ENCODE measurements around the gene ORM1. TPM values are rescaled to one million over a fixed set of nuclear protein-coding genes. Genes with fewer than 3 reads are reported as not detected.
"Not testable (repeated sequence)": the region's sequence is repeated elsewhere in the genome, so short reads cannot be mapped to it uniquely, and the experiment has no call there.

ORM1 gene
- not detected for polyA plus RNA-seq (2013, experiment 1 of 2)
- not detected for polyA plus RNA-seq (2013, experiment 2 of 2)

DNA sequence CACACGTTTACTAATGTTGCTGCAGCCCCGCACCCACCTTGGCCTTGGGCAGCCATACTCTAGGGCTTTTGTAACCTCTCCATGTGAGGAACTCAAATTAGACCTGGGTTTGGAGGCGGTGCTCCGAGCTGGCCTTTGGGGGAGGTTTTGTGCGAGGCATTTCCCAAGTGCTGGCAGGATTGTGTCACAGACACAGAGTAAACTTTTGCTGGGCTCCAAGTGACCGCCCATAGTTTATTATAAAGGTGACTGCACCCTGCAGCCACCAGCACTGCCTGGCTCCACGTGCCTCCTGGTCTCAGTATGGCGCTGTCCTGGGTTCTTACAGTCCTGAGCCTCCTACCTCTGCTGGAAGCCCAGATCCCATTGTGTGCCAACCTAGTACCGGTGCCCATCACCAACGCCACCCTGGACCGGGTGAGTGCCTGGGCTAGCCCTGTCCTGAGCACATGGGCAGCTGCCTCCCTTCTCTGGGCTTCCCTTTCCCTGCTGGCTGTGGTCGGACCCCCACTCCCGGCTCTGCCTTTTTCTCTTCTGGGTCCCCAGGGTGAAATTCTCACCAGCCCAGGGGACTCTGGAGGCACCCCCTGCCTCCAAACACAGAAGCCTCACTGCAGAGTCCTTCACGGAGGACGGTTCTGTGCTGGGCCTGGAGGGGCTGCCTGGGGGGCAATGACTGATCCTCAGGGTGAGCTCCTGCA, at the start of gene ORM1:
ORM1 (plus strand) TSS at position 268 of the 701 bp plus-strand sequence; CDS start at position 304, 36 bp downstream.
- H3K27ac ChIP-seq (ENCODE audit: low read depth, low read length, severe bottlenecking); H3K4me1 ChIP-seq (ENCODE audit: control insufficient read depth, insufficient read depth, low read length, poor library complexity, severe bottlenecking); H3K36me3 ChIP-seq (ENCODE audit: control insufficient read depth, insufficient read depth, low read length); H3K4me3 ChIP-seq (ENCODE audit: extremely low read depth, insufficient read depth, low read length, poor library complexity, severe bottlenecking); H3K9me3 ChIP-seq (ENCODE audit: control insufficient read depth, low read length): not testable (repeated sequence)
- no CpG with 5 or more reads among the region's 15 CpGs for WGBS, 2 experiments (ENCODE audit: insufficient coverage in 2 of 2)

DNA sequence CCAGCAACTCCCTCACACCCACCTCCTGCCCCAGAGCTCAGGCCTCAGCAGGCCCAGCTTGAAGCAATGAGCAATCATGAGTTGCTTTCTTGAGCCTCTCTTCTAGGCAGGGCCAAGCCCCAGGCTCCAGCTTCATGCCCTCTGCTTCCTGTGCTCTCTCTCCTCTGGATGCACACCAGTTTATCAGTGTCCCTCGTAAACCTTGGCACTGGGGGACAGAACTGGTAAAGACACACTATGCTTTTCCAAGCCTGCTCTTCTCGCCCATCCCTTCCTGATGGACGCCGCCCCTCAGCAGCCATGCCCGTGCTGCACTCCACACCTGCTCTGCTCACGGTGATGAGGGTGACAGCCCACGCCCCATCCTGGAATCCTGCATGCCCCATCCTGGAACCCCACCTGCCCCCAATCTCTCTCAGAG, 49.4 kb upstream of the ORM1 start:
- Histone ChIP-seq H3K36me3 (ENCODE audit: control insufficient read depth, insufficient read depth, low read length) (peaks cover 47% of the 10 kb centered on the region), H3K4me3 (ENCODE audit: extremely low read depth, insufficient read depth, low read length, poor library complexity, severe bottlenecking) (no peak overlapping the region), H3K9me3 (ENCODE audit: control insufficient read depth, low read length) (no peaks in the 10 kb centered on the region), H3K4me1 (ENCODE audit: control insufficient read depth, insufficient read depth, low read length, poor library complexity, severe bottlenecking) (peaks cover 31% of the 10 kb centered on the region), H3K27ac (ENCODE audit: low read depth, low read length, severe bottlenecking) (no peak overlapping the region)
- 88 to 95% methylated on average over 7 of the region's 7 CpGs for WGBS, 2 experiments (ENCODE audit: insufficient coverage in 2 of 2)

DNA sequence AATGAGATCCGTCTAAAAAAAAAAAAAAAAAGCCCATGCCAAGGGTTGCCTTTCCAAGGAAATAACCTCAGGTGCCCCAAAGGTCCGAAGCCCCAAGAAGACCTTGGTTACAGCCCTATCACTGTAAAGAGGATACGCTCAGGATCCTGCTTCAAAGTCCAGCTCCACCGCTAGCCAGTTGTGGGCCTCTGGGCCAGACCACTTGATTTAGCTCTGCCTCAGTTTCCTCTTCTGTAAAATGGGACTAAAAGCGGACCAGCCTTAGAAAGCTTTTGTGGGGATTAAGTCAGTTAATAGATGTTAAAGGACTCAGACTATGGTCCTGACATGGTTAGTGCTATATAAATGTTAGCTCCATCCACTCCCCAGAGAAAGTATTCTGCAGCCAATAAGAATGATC, 48.7 kb upstream of the ORM1 start:
- Histone ChIP-seq H3K4me1 (ENCODE audit: control insufficient read depth, insufficient read depth, low read length, poor library complexity, severe bottlenecking) (peaks cover 36% of the 10 kb centered on the region), H3K9me3 (ENCODE audit: control insufficient read depth, low read length) (no peaks in the 10 kb centered on the region), H3K27ac (ENCODE audit: low read depth, low read length, severe bottlenecking) (no peak overlapping the region), H3K36me3 (ENCODE audit: control insufficient read depth, insufficient read depth, low read length) (peaks cover 47% of the 10 kb centered on the region), H3K4me3 (ENCODE audit: extremely low read depth, insufficient read depth, low read length, poor library complexity, severe bottlenecking) (no peak overlapping the region)
- 97 to 100% methylated on average over 5 of the region's 5 CpGs for WGBS, 2 experiments (ENCODE audit: insufficient coverage in 2 of 2)

DNA sequence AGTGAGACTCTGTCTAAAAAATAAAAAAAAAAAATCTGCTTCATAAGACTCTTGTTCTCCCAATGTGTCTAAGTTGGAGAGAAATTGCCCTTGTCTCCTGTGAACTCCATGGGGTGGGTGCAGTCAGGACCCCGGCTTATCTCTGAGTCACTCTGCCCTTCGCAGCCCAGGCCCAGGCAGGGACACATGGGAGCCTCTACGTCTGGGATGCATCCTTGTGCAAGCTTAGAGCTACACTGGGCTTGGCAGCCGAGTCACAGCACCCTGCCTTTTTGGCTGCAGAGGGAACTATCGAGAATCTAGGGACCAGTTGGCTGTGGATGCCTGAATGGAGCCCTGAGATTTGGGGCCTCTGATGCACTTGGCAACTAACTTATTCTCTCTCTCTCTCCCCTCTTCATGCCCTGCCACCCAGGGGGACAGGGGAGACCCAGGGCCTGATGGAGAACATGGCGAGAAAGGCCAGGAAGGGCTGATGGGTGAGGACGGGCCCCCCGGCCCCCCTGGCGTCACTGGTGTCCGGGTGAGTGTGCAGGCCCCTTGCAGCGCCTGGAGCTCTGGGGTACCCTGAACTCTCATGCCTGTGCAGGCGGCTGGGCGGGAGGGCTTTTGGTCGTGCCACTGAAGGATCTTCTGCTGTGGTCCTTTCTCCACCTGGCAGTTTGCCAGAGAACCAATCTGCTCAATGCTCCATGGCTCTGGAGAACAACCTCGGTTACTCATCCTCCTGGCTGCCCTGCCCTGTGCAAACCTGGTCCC, 47.5 kb upstream of the ORM1 start:
- no peaks in the 10 kb centered on the region for H3K9me3 ChIP-seq (ENCODE audit: control insufficient read depth, low read length)
- no peak overlapping the region for H3K27ac ChIP-seq (ENCODE audit: low read depth, low read length, severe bottlenecking)
- peaks cover 40% of the 10 kb centered on the region for H3K4me1 ChIP-seq (ENCODE audit: control insufficient read depth, insufficient read depth, low read length, poor library complexity, severe bottlenecking)
- H3K36me3 ChIP-seq (ENCODE audit: control insufficient read depth, insufficient read depth, low read length) = peaks cover 44% of the 10 kb centered on the region
- no peak overlapping the region for H3K4me3 ChIP-seq (ENCODE audit: extremely low read depth, insufficient read depth, low read length, poor library complexity, severe bottlenecking)
- WGBS, 2 experiments (ENCODE audit: insufficient coverage in 2 of 2) = 87 to 91% methylated on average over 13 to 14 of the region's 15 CpGs

GRCh38 chr9:114276908-114277821, 45.7 kb upstream of the ORM1 start:
- no peak overlapping the region for H3K4me3 ChIP-seq (ENCODE audit: extremely low read depth, insufficient read depth, low read length, poor library complexity, severe bottlenecking)
- peak overlapping the region; percentile 81 for H3K27ac ChIP-seq (ENCODE audit: low read depth, low read length, severe bottlenecking)
- 92 to 95% methylated on average over 10 to 14 of the region's 18 CpGs for WGBS, 2 experiments (ENCODE audit: insufficient coverage in 2 of 2)
- peaks cover 39% of the 10 kb centered on the region for H3K36me3 ChIP-seq (ENCODE audit: control insufficient read depth, insufficient read depth, low read length)
- H3K9me3 ChIP-seq (ENCODE audit: control insufficient read depth, low read length) = no peaks in the 10 kb centered on the region
- H3K4me1 ChIP-seq (ENCODE audit: control insufficient read depth, insufficient read depth, low read length, poor library complexity, severe bottlenecking) = peaks cover 40% of the 10 kb centered on the region

DNA sequence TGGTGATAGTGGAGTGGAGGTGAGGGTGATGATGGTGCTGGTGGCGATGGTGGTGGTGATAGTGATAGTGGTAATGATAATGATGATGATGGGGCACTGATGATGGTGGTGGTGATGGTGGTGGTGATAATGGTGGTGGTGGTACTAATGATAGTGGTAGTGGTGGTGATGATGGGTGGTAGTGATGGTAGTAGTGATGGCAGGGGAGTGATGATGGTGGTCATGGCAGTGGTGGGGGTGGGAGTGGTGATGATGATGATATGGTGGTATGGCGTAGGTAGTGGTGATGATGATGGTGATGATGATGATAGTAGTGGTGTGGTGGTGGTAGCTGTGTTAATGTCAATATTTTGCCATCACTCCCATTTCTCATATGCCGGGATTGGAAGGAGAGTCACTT, 44.5 kb upstream of the ORM1 start:
- WGBS, 2 experiments (ENCODE audit: insufficient coverage in 2 of 2) = 57 to 100% methylated on average over 1 to 2 of the region's 3 CpGs
- no peak overlapping the region for H3K4me3 ChIP-seq (ENCODE audit: extremely low read depth, insufficient read depth, low read length, poor library complexity, severe bottlenecking)
- H3K27ac ChIP-seq (ENCODE audit: low read depth, low read length, severe bottlenecking) = no peak overlapping the region

DNA sequence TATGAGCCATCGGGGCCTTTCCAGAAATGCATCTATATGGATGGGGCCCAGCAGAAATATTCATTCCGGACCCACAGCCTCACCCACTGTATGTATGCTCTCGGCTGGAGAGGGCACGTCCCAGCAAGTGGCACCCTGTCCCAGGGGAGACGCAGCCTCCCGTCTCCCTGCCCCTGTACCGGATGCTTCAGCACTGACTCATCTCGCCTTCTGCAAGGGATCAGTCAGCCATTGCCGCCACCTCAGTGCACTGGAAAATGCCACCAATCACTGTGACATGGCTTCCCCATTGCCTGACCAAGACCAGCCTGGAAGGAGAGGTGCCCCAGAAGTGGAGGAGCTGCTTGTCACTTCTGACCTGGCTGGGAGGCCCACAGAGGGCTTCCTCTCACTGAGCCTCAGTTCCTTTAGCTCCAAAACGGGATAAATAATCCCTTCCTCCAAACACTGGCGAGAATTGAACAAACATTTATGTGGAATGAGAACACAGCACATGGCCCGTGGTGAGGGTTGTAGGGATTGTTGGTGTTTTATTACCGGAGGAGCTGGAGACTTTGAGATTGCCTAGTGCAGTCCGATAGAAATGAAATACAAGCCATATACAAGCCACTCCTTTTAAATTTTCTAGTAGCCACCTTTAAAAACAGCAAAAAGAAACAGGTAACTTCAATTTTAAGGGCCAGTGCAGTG, 43.9 kb upstream of the ORM1 start:
- no peak overlapping the region for H3K4me3 ChIP-seq (ENCODE audit: extremely low read depth, insufficient read depth, low read length, poor library complexity, severe bottlenecking)
- H3K4me1 ChIP-seq (ENCODE audit: control insufficient read depth, insufficient read depth, low read length, poor library complexity, severe bottlenecking) = peaks cover 51% of the 10 kb centered on the region
- WGBS, 2 experiments (ENCODE audit: insufficient coverage in 2 of 2) = 86 to 89% methylated on average over 8 to 11 of the region's 14 CpGs
- H3K36me3 ChIP-seq (ENCODE audit: control insufficient read depth, insufficient read depth, low read length) = peaks cover 43% of the 10 kb centered on the region
- no peaks in the 10 kb centered on the region for H3K9me3 ChIP-seq (ENCODE audit: control insufficient read depth, low read length)
- peak overlapping the region; percentile 49 for H3K27ac ChIP-seq (ENCODE audit: low read depth, low read length, severe bottlenecking)

More for the DNA sequence above, 44.5 kb upstream of the ORM1 start:
- Histone ChIP-seq H3K36me3 (ENCODE audit: control insufficient read depth, insufficient read depth, low read length) (peaks cover 36% of the 10 kb centered on the region), H3K9me3 (ENCODE audit: control insufficient read depth, low read length) (no peaks in the 10 kb centered on the region), H3K4me1 (ENCODE audit: control insufficient read depth, insufficient read depth, low read length, poor library complexity, severe bottlenecking) (peaks cover 49% of the 10 kb centered on the region)

GRCh38 chr9:114279693-114280092, 43.2 kb upstream of the ORM1 start:
- no peak overlapping the region for H3K4me3 ChIP-seq (ENCODE audit: extremely low read depth, insufficient read depth, low read length, poor library complexity, severe bottlenecking)
- no CpG with 5 or more reads among the region's 3 CpGs for WGBS, 2 experiments (ENCODE audit: insufficient coverage in 2 of 2)
- peaks cover 51% of the 10 kb centered on the region for H3K4me1 ChIP-seq (ENCODE audit: control insufficient read depth, insufficient read depth, low read length, poor library complexity, severe bottlenecking)
- no peak overlapping the region for H3K27ac ChIP-seq (ENCODE audit: low read depth, low read length, severe bottlenecking)
- peaks cover 50% of the 10 kb centered on the region for H3K36me3 ChIP-seq (ENCODE audit: control insufficient read depth, insufficient read depth, low read length)
- H3K9me3 ChIP-seq (ENCODE audit: control insufficient read depth, low read length) = no peaks in the 10 kb centered on the region

DNA sequence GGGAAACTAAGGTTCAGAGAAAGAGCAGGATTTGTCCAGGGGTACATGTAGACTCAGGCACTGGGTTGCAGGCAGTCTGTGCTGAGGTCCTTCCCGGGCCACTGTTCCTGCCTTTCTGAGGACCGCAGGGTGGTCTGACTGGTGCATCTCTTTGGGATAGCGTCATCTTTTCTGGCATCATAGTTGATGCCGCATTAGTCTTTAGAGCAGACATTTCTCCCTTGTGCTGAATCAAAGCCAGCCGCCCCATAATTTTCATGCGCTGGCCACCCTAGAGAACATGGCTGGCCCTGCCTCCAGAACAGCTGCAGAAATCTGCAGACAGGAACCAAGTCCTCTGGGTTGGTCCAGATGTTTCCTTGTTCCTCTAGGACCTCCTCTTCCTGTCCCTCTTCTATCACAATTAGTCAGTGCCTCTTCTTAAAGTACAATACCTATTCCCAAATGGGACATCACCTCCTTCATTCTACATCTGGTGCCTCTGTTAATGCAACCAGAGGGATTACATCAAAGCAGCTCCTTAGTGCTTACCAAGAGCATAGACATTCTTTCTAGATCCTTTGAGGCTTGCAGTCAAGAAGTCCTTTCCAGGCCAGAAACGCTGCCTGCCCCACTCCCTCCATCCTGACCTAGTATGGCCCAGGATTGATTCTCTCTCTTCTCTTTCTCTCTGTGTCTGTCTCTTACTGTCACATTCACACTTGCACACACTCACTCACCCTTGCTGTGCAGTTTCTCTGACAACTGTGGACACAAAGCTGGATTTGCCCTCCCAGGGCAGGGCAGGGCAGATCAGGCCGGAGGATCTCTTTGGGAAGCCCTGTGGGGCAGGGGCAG, 42.0 kb upstream of the ORM1 start:
- no peak overlapping the region for H3K27ac ChIP-seq (ENCODE audit: low read depth, low read length, severe bottlenecking)
- WGBS, 2 experiments (ENCODE audit: insufficient coverage in 2 of 2) = 95 to 99% methylated on average over 7 to 8 of the region's 8 CpGs
- no peaks in the 10 kb centered on the region for H3K9me3 ChIP-seq (ENCODE audit: control insufficient read depth, low read length)
- H3K36me3 ChIP-seq (ENCODE audit: control insufficient read depth, insufficient read depth, low read length) = peaks cover 48% of the 10 kb centered on the region
- no peak overlapping the region for H3K4me3 ChIP-seq (ENCODE audit: extremely low read depth, insufficient read depth, low read length, poor library complexity, severe bottlenecking)
- peaks cover 49% of the 10 kb centered on the region for H3K4me1 ChIP-seq (ENCODE audit: control insufficient read depth, insufficient read depth, low read length, poor library complexity, severe bottlenecking)
